ENCODE measurements around the gene RALGPS1. TPM values are rescaled to one million over a fixed set of nuclear protein-coding genes. Genes with fewer than 3 reads are reported as not detected.

Gene RALGPS1
- total and polyA plus RNA-seq, 2 of the 8 experiments (the other 6 are each of a cell fraction or from before 2014, with no cell fraction given): 20.0 to 23.5 TPM

DNA sequence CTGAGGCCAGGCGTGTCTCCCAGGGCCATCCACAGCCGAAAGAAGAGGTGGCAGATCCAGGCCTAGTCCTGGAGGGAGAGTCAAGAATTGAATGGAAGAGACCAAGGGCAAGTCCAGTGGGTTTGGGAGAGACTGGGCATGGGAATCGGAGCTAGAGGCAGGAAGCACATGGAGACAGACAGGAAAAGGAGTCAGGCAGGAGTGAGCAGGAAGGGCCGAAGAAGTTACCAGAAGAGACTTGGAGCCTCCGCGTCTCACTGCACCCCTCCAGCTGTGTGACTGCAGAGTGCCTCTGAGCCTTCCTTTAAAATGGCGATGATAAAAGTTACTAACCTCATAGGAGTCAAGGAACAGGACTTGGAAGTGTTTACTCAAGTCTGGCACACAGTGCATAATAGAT, 272.2 kb downstream of the RALGPS1 start (continued):
- TF ChIP-seq EP300 (IDR thresholded peaks at IDR 0.05; ENCODE audit: borderline replicate concordance in 1 of 2, low read depth in 2 of 2, low read length in 2 of 2) (no peak), POLR2AphosphoS5 (IDR thresholded peaks at IDR 0.05; ENCODE audit: low read depth, low read length) (no peak)

All from H1 (cell line).